Thyroid gland (tissue), 4 donors: Measurements from ENCODE around the gene TNFAIP8. TPM values are rescaled to one million over a fixed set of nuclear protein-coding genes. Genes with fewer than 3 reads are reported as not detected.
A peak's percentile ranks its signal among the peaks of the same experiment; 100 is the strongest.

Experiments
- DNase-seq, 2 donors: peaks; one replicate each; pipeline ENCODE4 v3.0.0-alpha.2; 2019
- H3K27ac ChIP-seq, 3 donors: fragments of 200-600 bp; sonication (generic); 1 replicate in 2 of 3; 2 replicates in 1 of 3; pipeline ENCODE4 v1.5.1; 2016 to 2019; ENCODE audit warnings: mild to moderate bottlenecking in 1 of 3, moderate library complexity in 1 of 3
- H3K27me3 ChIP-seq: fragments of 200-600 bp; sonication (generic); one replicate; pipeline ENCODE4 v1.5.1; 2019
- H3K36me3 ChIP-seq, 2 donors: fragments of 200-600 bp; sonication (generic); one replicate each; pipeline ENCODE4 v1.5.1; 2016 to 2019
- H3K4me1 ChIP-seq, 2 donors: fragments of 200-600 bp; sonication (generic); one replicate each; pipeline ENCODE4 v1.5.1; 2017 to 2019
- H3K4me3 ChIP-seq, 3 donors: fragments of 200-600 bp; sonication (generic); replicated peaks in 1 of 3; 1 replicate in 2 of 3; 2 replicates in 1 of 3; pipeline ENCODE4 v1.5.1; 2016; ENCODE audit warnings: mild to moderate bottlenecking in 1 of 3
- H3K9me3 ChIP-seq: fragments of 200-600 bp; sonication (generic); one replicate; pipeline ENCODE4 v1.5.1; 2017
- CTCF ChIP-seq, 6 experiments: fragments of 200-600 bp in 3 of 6; fragments of 450-650 bp in 3 of 6; sonication (generic) in 3 of 6; IDR thresholded peaks; one replicate each; pipeline ENCODE4 v1.5.1; 2016 to 2019; ENCODE audit warnings: antibody characterized with exemption in 6 of 6, mild to moderate bottlenecking in 2 of 6, inconsistent platforms in 1 of 6, moderate library complexity in 1 of 6
- POLR2A ChIP-seq, 2 donors: fragments of 450-650 bp; IDR thresholded peaks; one replicate each; pipeline ENCODE4 v1.6.1; 2017; ENCODE audit warnings: antibody characterized with exemption in 2 of 2, mild to moderate bottlenecking in 2 of 2, moderate library complexity in 1 of 2
- WGBS, 2 donors: methylation state at CpG; one replicate each; pipeline ENCODE4 v1.1.5; 2017; 5-methylcytosine and 5-hydroxymethylcytosine counted together
- intact Hi-C: fragments of 100-400 bp; cut with DNase I; formaldehyde crosslinking; loops from one replicate; pipeline ENCODE4 v1.15.1; 2023
- total RNA-seq, 4 donors: library from RNA; depleted of rRNA; stranded (reverse); fragments of >200 nt; gene quantifications; one replicate each; pipeline ENCODE4 v1.2.3, GENCODE V29; 2016

TNFAIP8 gene
- total RNA-seq, 4 donors from 2014 or later, result 15.7 to 36.8 (median 33.6) TPM

GRCh38 chr5:119328753-119329602 is 26.8 kb upstream of the TNFAIP8 start:
- Histone ChIP-seq H3K27ac (peak overlapping the region in 1 of 3 donors; percentile 59), H3K4me1 (peaks cover 11 to 20% of the 10 kb centered on the region in 2 donors), H3K27me3 (no peaks in the 10 kb centered on the region), H3K9me3 (no peaks in the 10 kb centered on the region), H3K4me3 (no peak overlapping the region), H3K36me3 (no peaks in the 10 kb centered on the region)
- no peak for DNase-seq
- intact Hi-C loops, result loop anchor here (10.0 kb wide), 1 partner anchor 76 kb away; no protein-coding TSS in a partner anchor
- TF ChIP-seq POLR2A (IDR thresholded peaks at IDR 0.05) (no peak), CTCF (IDR thresholded peaks at IDR 0.05) (no peak)
- 81 to 85% methylated on average over 10 of the region's 10 CpGs for WGBS, 2 donors

- peaks cover 11 to 20% of the 10 kb centered on the region in 2 donors for H3K4me1 ChIP-seq
- H3K9me3 ChIP-seq, result no peaks in the 10 kb centered on the region
- intact Hi-C loops, result loop anchor here (10.0 kb wide), 1 partner anchor 75 kb away; no protein-coding TSS in a partner anchor
- no peak for TF ChIP-seq POLR2A (IDR thresholded peaks at IDR 0.05)
- TF ChIP-seq CTCF (IDR thresholded peaks at IDR 0.05), result no peak
- no peaks in the 10 kb centered on the region for H3K27me3 ChIP-seq
- no peak overlapping the region for H3K27ac ChIP-seq
- H3K36me3 ChIP-seq, result no peaks in the 10 kb centered on the region
- no peak for DNase-seq
- H3K4me3 ChIP-seq, result no peak overlapping the region
- WGBS, 2 donors, result 88 to 89% methylated on average over 6 of the region's 6 CpGs
Observed at GRCh38 chr5:119329666-119330065, 26.2 kb upstream of the TNFAIP8 start.

- 90 to 91% methylated on average over 9 of the region's 9 CpGs for WGBS, 2 donors
- DNase-seq, result no peak
- Histone ChIP-seq H3K27me3 (no peaks in the 10 kb centered on the region), H3K4me3 (no peak overlapping the region), H3K4me1 (peaks cover 11 to 20% of the 10 kb centered on the region in 2 donors), H3K36me3 (no peaks in the 10 kb centered on the region), H3K27ac (no peak overlapping the region), H3K9me3 (no peaks in the 10 kb centered on the region)
- TF ChIP-seq POLR2A (IDR thresholded peaks at IDR 0.05), result no peak
- no peak for TF ChIP-seq CTCF (IDR thresholded peaks at IDR 0.05)
- intact Hi-C loops, result no loop called here
Observed at GRCh38 chr5:119330367-119331183, 25.2 kb upstream of the TNFAIP8 start.

- intact Hi-C loops, result no loop called here
- H3K36me3 ChIP-seq, result no peaks in the 10 kb centered on the region
Observed at GRCh38 chr5:119331566-119332095, 24.2 kb upstream of the TNFAIP8 start.

More at GRCh38 chr5:119331566-119332095, 24.2 kb upstream of the TNFAIP8 start:
- no peak overlapping the region for H3K4me3 ChIP-seq
- TF ChIP-seq POLR2A (IDR thresholded peaks at IDR 0.05) (no peak), CTCF (IDR thresholded peaks at IDR 0.05) (no peak)
- peak overlapping the region in 1 of 3 donors; percentile 60 for H3K27ac ChIP-seq
- peaks cover 11 to 27% of the 10 kb centered on the region in 2 donors for H3K4me1 ChIP-seq
- H3K9me3 ChIP-seq, result no peaks in the 10 kb centered on the region
- WGBS, 2 donors, result 92 to 96% methylated on average over 3 of the region's 3 CpGs
- DNase-seq, result no peak
- no peaks in the 10 kb centered on the region for H3K27me3 ChIP-seq
